ENCODE results near the gene SCAANT1.

The SCAANT1 gene

GRCh38 chr3:63934041-63934866 is 22.1 kb upstream of the SCAANT1 start:
- DNase-seq (ENCODE audit: low read depth): peak; percentile 52
- no peak for TF ChIP-seq CTCF (IDR thresholded peaks at IDR 0.05; ENCODE audit: insufficient read depth, low read depth, low read length, missing control alignments)
- H3K4me3 ChIP-seq (ENCODE audit: low read depth, low read length): no peak overlapping the region

DNA sequence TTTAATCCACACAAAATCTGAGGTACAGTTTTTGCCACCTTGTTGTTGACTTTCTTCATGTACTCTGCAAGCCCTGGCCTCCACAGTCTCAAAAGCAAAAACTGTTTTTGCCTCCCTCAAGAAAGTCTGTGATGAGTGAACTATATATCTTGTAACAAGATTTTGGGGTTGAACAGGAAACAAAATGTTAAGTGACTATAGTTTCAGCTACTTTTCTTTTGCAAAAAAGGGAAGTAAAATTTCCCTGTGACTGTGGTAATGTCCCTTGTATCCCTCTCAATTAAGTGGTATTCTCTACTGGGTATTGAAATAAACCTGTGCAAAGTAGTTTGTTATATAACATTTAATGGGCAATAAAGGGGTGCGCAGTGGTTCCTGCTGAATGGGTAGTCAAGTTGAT is 21.3 kb upstream of the SCAANT1 start:
- TF ChIP-seq CTCF (IDR thresholded peaks at IDR 0.05; ENCODE audit: insufficient read depth, low read depth, low read length, missing control alignments): no peak
- H3K4me3 ChIP-seq (ENCODE audit: low read depth, low read length): no peak overlapping the region
- DNase-seq (ENCODE audit: low read depth): peak; percentile 67

GRCh38 chr3:63932509-63933212 is 20.5 kb upstream of the SCAANT1 start:
- no peak for DNase-seq (ENCODE audit: low read depth)
- TF ChIP-seq CTCF (IDR thresholded peaks at IDR 0.05; ENCODE audit: insufficient read depth, low read depth, low read length, missing control alignments): no peak
- no peak overlapping the region for H3K4me3 ChIP-seq (ENCODE audit: low read depth, low read length)

- TF ChIP-seq CTCF (IDR thresholded peaks at IDR 0.05; ENCODE audit: insufficient read depth, low read depth, low read length, missing control alignments): no peak
- H3K4me3 ChIP-seq (ENCODE audit: low read depth, low read length): no peak overlapping the region
- no peak for DNase-seq (ENCODE audit: low read depth)
Observed at GRCh38 chr3:63931290-63931689, 19.1 kb upstream of the SCAANT1 start.

GRCh38 chr3:63927422-63928280 is 15.5 kb upstream of the SCAANT1 start:
- peak; percentile 34 for DNase-seq (ENCODE audit: low read depth)
- H3K4me3 ChIP-seq (ENCODE audit: low read depth, low read length): no peak overlapping the region
- no peak for TF ChIP-seq CTCF (IDR thresholded peaks at IDR 0.05; ENCODE audit: insufficient read depth, low read depth, low read length, missing control alignments)

GRCh38 chr3:63926309-63926708 is 14.1 kb upstream of the SCAANT1 start:
- TF ChIP-seq CTCF (IDR thresholded peaks at IDR 0.05; ENCODE audit: insufficient read depth, low read depth, low read length, missing control alignments): no peak
- no peak overlapping the region for H3K4me3 ChIP-seq (ENCODE audit: low read depth, low read length)
- no peak for DNase-seq (ENCODE audit: low read depth)
